ENCODE results near the gene HS6ST1. TPM values are rescaled to one million over a fixed set of nuclear protein-coding genes. Genes with fewer than 3 reads are reported as not detected.
"Not testable (repeated sequence)": the region's sequence is repeated elsewhere in the genome, so short reads cannot be mapped to it uniquely, and the experiment has no call there.

Gene HS6ST1
- total and polyA plus RNA-seq, 7 donors, result 13.6 to 90.9 (median 38.9) TPM

- DNase-seq, result peak in 1 of 2 donors; percentile 15
- 94 to 96% (median 95%) methylated on average over 8 of the region's 8 CpGs for WGBS, 3 donors
- H3K4me1 ChIP-seq; ATAC-seq; H3K27ac ChIP-seq; intact Hi-C loops (cut with DNase I); H3K4me3 ChIP-seq; H3K27me3 ChIP-seq (ENCODE audit: insufficient read depth in 3 of 3, low read length in 2 of 3); H3K9me3 ChIP-seq: not testable (repeated sequence)
- H3K36me3 ChIP-seq (ENCODE audit: insufficient read depth in 1 of 2, low read depth in 1 of 2), result peaks cover 0 to 11% of the 10 kb centered on the region in 2 donors
These were observed 52.2 kb downstream of the HS6ST1 start for GRCh38 chr2:128266463-128266862.

GRCh38 chr2:128265608-128265993 lies 53.1 kb downstream of the HS6ST1 start:
- H3K27me3 ChIP-seq (ENCODE audit: insufficient read depth in 3 of 3, low read length in 2 of 3); H3K9me3 ChIP-seq; H3K4me3 ChIP-seq; H3K27ac ChIP-seq; H3K4me1 ChIP-seq; ATAC-seq; intact Hi-C loops (cut with DNase I): not testable (repeated sequence)
- WGBS, 3 donors, result 68 to 84% (median 77%) methylated on average over 4 of the region's 9 CpGs
- DNase-seq, result peak in 1 of 2 donors; percentile 14
- peaks cover 0 to 11% of the 10 kb centered on the region in 2 donors for H3K36me3 ChIP-seq (ENCODE audit: insufficient read depth in 1 of 2, low read depth in 1 of 2)

GRCh38 chr2:128264881-128265607 lies 53.6 kb downstream of the HS6ST1 start:
- intact Hi-C loops (cut with DNase I), result no loop called here
- ATAC-seq (no peak), DNase-seq (peak in 1 of 2 donors; percentile 19)
- no peak overlapping the region for H3K4me3 ChIP-seq
- peaks cover 0 to 11% of the 10 kb centered on the region in 2 donors for H3K36me3 ChIP-seq (ENCODE audit: insufficient read depth in 1 of 2, low read depth in 1 of 2)
- H3K9me3 ChIP-seq, result no peaks in the 10 kb centered on the region
- H3K27me3 ChIP-seq (ENCODE audit: insufficient read depth in 3 of 3, low read length in 2 of 3), result no peaks in the 10 kb centered on the region
- WGBS, 3 donors, result 84 to 85% (median 85%) methylated on average over 12 of the region's 12 CpGs
- no peaks in the 10 kb centered on the region for H3K4me1 ChIP-seq
- no peak for TF ChIP-seq CTCF (IDR thresholded peaks at IDR 0.05)
- no peak overlapping the region for H3K27ac ChIP-seq

- H3K27me3 ChIP-seq (ENCODE audit: insufficient read depth in 3 of 3, low read length in 2 of 3), result no peaks in the 10 kb centered on the region
- no peaks in the 10 kb centered on the region for H3K9me3 ChIP-seq
- H3K4me1 ChIP-seq, result no peaks in the 10 kb centered on the region
- DNase-seq, result peak in 1 of 2 donors; percentile 15
- H3K4me3 ChIP-seq, result no peak overlapping the region
- peaks cover 0 to 11% of the 10 kb centered on the region in 2 donors for H3K36me3 ChIP-seq (ENCODE audit: insufficient read depth in 1 of 2, low read depth in 1 of 2)
- intact Hi-C loops (cut with DNase I), result no loop called here
- 93 to 96% (median 94%) methylated on average over 9 of the region's 9 CpGs for WGBS, 3 donors
- no peak overlapping the region for H3K27ac ChIP-seq
- no peak for ATAC-seq
- no peak for TF ChIP-seq CTCF (IDR thresholded peaks at IDR 0.05)
These were observed 54.8 kb downstream of the HS6ST1 start for GRCh38 chr2:128263902-128264331.

- peak in 1 of 2 donors; percentile 50 for DNase-seq
- Histone ChIP-seq H3K27me3 (ENCODE audit: insufficient read depth in 3 of 3, low read length in 2 of 3) (no peaks in the 10 kb centered on the region), H3K27ac (no peak overlapping the region), H3K4me3 (no peak overlapping the region), H3K36me3 (ENCODE audit: insufficient read depth in 1 of 2, low read depth in 1 of 2) (peaks cover 0 to 4% of the 10 kb centered on the region in 2 donors), H3K4me1 (no peaks in the 10 kb centered on the region), H3K9me3 (no peaks in the 10 kb centered on the region)
- ATAC-seq, result peak in 2 of 4 donors; percentile 3 to 11
- TF ChIP-seq CTCF (IDR thresholded peaks at IDR 0.05), result no peak
- WGBS, 3 donors, result 91% methylated on average over 18 to 20 of the region's 20 CpGs
- intact Hi-C loops (cut with DNase I), result no loop called here
These were observed 56.1 kb downstream of the HS6ST1 start for GRCh38 chr2:128262315-128263253.
